BLaER1 treated with 17β-estradiol and CSF1 and Interleukin-3, amounts not matched to agents 10 nM and 100 nM (cell line): ENCODE data around the gene RAD23B.

Source experiments
- H3K27ac ChIP-seq, 11 experiments: shearing (Covaris generic); formaldehyde crosslinking; 2 replicates each; pipeline ENCODE4 v1.8.1; 2022
- H3K27me3 ChIP-seq, 11 experiments: shearing (Covaris generic); formaldehyde crosslinking; 2 replicates each; pipeline ENCODE4 v1.8.1; 2022
- H3K36me3 ChIP-seq, 11 experiments: shearing (Covaris generic); formaldehyde crosslinking; 2 replicates each; pipeline ENCODE4 v1.8.1; 2022
- H3K4me1 ChIP-seq, 10 experiments: shearing (Covaris generic); formaldehyde crosslinking; 2 replicates each; pipeline ENCODE4 v1.8.1; 2022
- H3K4me2 ChIP-seq, 11 experiments: shearing (Covaris generic); formaldehyde crosslinking; 2 replicates each; pipeline ENCODE4 v1.8.1; 2022
- H3K4me3 ChIP-seq, 10 experiments: shearing (Covaris generic); formaldehyde crosslinking; 2 replicates each; pipeline ENCODE4 v1.8.1; 2022
- H3K9ac ChIP-seq, 11 experiments: shearing (Covaris generic); formaldehyde crosslinking; 2 replicates each; pipeline ENCODE4 v1.8.1; 2022
- H3K9me3 ChIP-seq, 11 experiments: shearing (Covaris generic); formaldehyde crosslinking; replicated peaks in 1 of 11; 2 replicates each; pipeline ENCODE4 v1.8.1; 2022
- H4K20me1 ChIP-seq, 11 experiments: shearing (Covaris generic); formaldehyde crosslinking; 2 replicates each; pipeline ENCODE4 v1.8.1; 2022
- Cebpa-rat ChIP-seq, 11 experiments: shearing (Covaris generic); IDR thresholded peaks; 2 replicates each; pipeline ENCODE4 v1.8.1; 2022

The RAD23B gene

DNA sequence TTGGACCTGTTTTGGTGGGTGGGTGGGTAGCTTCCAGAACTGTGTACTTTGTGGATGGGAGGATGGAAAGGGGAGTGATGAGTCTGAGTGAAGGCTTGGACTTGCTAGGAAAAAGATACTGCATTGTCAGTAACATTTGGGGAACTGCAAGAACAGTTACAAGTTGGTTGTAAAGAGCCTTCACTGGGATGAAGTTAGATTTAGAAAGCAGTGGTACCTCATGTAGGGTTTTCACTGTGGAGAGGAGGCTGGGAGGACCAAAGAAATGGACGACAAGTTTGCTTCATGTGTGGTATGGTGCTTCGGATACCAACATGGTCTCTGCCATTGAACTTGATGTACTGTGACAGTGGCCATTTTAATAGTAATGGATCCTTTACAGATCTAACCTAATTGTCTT lies 50.3 kb downstream of the RAD23B start:
- peaks cover 9 to 80% (median 47%) of the 10 kb centered on the region in 11 experiments; a peak in 21 of 22 replicates for H4K20me1 ChIP-seq
- no peaks in the 10 kb centered on the region for H3K27me3 ChIP-seq
- H3K4me3 ChIP-seq: no peak overlapping the region
- peaks cover 54 to 86% (median 81%) of the 10 kb centered on the region in 11 experiments for H3K36me3 ChIP-seq
- no peaks in the 10 kb centered on the region for H3K9me3 ChIP-seq
- no peak overlapping the region for H3K4me2 ChIP-seq
- H3K27ac ChIP-seq: no peak overlapping the region
- peaks cover 0 to 51% (median 0%) of the 10 kb centered on the region in 10 experiments; a peak in 5 of 20 replicates for H3K4me1 ChIP-seq
- TF ChIP-seq Cebpa-rat (IDR thresholded peaks at IDR 0.05): no peak
- no peak overlapping the region for H3K9ac ChIP-seq

DNA sequence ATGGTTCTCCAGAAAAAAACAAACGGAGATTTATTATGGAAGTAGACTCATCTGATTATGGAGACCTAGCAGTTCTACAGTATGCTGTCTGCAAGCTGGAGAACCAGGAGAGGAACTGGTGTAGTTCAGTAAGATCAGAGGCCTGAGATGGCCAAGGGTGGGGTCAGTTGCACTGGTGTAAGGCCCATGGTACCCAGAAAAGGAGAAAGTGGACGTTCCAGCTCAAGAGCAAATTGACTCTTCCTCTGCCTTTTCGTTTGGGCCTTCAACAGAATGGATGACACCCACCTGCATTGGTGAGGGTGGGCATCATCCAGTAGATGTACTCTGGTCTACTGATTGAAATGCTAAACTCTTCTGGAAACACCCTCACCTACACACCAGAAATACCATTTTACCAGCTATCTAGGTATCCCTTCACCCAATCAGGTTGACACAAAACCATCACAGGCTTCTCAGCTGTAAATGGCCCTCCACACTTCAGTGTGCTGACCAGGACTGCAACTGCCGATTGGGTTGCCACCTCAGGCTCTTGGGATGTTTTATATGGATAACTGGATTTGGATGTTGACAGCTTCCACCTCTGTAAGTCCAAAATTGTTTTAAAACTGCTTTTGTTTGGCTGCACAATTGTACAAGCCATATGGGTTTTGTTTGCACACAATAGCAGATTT lies 51.2 kb downstream of the RAD23B start:
- H3K4me3 ChIP-seq: no peak overlapping the region
- no peak for TF ChIP-seq Cebpa-rat (IDR thresholded peaks at IDR 0.05)
- H3K36me3 ChIP-seq: peaks cover 46 to 86% (median 77%) of the 10 kb centered on the region in 11 experiments
- peaks cover 7 to 76% (median 50%) of the 10 kb centered on the region in 11 experiments; a peak in 20 of 22 replicates for H4K20me1 ChIP-seq
- no peaks in the 10 kb centered on the region for H3K27me3 ChIP-seq
- H3K4me2 ChIP-seq: no peak overlapping the region
- no peak overlapping the region for H3K9ac ChIP-seq
- H3K9me3 ChIP-seq: no peaks in the 10 kb centered on the region
- no peak overlapping the region for H3K27ac ChIP-seq
- peaks cover 0 to 47% (median 0%) of the 10 kb centered on the region in 10 experiments; a peak in 5 of 20 replicates for H3K4me1 ChIP-seq

DNA sequence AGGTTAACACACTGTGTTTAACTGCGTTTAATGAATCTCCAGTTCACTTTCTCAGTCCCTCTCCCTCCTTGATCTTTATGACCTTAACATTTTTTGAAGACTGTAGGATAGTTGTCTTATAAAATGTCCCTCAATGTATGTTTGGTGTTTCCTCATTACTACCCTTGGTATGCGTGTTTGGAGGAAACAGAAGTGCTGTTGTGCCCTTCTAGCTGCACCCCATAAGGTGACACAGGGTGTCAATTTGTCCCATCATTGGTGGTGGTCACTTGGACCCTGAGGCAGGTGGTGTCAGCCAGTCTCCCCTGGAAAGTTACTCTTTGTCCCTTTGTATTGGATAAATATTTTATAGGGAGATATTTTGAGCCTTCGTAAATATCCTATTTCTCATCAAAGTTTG lies 52.3 kb downstream of the RAD23B start:
- Histone ChIP-seq H3K4me1 (peaks cover 0 to 36% (median 0%) of the 10 kb centered on the region in 10 experiments; a peak in 5 of 20 replicates), H3K4me3 (no peak overlapping the region), H3K9me3 (no peaks in the 10 kb centered on the region), H4K20me1 (peaks cover 7 to 69% (median 46%) of the 10 kb centered on the region in 11 experiments; a peak in 19 of 22 replicates), H3K36me3 (peaks cover 39 to 76% (median 66%) of the 10 kb centered on the region in 11 experiments), H3K27me3 (no peaks in the 10 kb centered on the region), H3K27ac (no peak overlapping the region), H3K4me2 (no peak overlapping the region), H3K9ac (no peak overlapping the region)
- no peak for TF ChIP-seq Cebpa-rat (IDR thresholded peaks at IDR 0.05)

DNA sequence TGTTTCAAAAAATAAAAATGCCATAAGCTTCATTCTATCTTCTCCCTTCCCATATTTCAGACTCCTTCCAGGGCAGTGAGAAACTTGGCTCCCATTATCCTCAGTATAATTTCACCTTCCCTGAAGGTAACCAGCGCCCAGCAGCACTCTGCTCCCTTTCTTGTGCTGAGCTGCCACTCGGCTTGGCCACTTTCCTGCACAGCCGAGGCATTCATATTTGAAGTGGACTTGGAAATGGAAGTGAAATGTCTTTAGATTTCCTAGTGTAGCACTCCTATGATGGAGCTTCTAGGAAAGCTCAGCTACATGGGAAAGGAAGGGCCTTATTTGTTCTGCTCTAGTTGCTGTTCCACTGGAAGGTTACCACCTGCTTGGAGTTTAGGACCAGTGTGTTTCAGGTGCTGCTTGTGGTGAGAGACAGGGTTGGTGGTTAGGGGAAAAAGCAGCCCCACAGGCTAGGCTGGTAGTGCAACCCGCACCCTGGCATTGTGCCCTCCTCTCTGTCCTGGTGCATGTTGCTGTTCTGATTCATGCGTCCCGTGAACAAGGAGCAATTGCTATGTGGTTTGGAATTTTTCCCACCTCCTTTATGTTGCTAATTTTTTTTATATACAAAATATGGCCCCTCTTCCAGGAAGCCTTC lies 53.8 kb downstream of the RAD23B start:
- Histone ChIP-seq H3K4me2 (no peak overlapping the region), H3K4me1 (peaks cover 0 to 24% (median 0%) of the 10 kb centered on the region in 10 experiments; a peak in 4 of 20 replicates), H3K4me3 (no peak overlapping the region), H3K27me3 (no peaks in the 10 kb centered on the region), H3K9ac (no peak overlapping the region), H3K27ac (no peak overlapping the region), H3K9me3 (no peaks in the 10 kb centered on the region), H3K36me3 (peaks cover 28 to 61% (median 51%) of the 10 kb centered on the region in 11 experiments), H4K20me1 (peaks cover 0 to 65% (median 42%) of the 10 kb centered on the region in 11 experiments; a peak in 17 of 22 replicates)
- TF ChIP-seq Cebpa-rat (IDR thresholded peaks at IDR 0.05): no peak

- peak overlapping the region in 2 of 11 experiments; percentile 21 to 30; a peak in 3 of 22 replicates for H3K4me2 ChIP-seq
- 0 out of 22 replicates have a peak overlapping the region, but pooled peaks of 1 of the 11 experiments have one; percentile 26 for H3K9ac ChIP-seq
- H3K9me3 ChIP-seq: no peaks in the 10 kb centered on the region
- H3K4me3 ChIP-seq: no peak overlapping the region
- peaks cover 0 to 24% (median 0%) of the 10 kb centered on the region in 10 experiments; a peak in 4 of 20 replicates for H3K4me1 ChIP-seq
- H3K36me3 ChIP-seq: peaks cover 17 to 53% (median 40%) of the 10 kb centered on the region in 11 experiments
- H3K27ac ChIP-seq: peak overlapping the region in 2 of 11 experiments; percentile 14 to 17; a peak in 1 of 22 replicates
- TF ChIP-seq Cebpa-rat (IDR thresholded peaks at IDR 0.05): no peak
- no peaks in the 10 kb centered on the region for H3K27me3 ChIP-seq
- H4K20me1 ChIP-seq: peaks cover 0 to 65% (median 37%) of the 10 kb centered on the region in 11 experiments; a peak in 16 of 22 replicates
Measured at GRCh38 chr9:107337676-107338590, 54.9 kb downstream of the RAD23B start.

DNA sequence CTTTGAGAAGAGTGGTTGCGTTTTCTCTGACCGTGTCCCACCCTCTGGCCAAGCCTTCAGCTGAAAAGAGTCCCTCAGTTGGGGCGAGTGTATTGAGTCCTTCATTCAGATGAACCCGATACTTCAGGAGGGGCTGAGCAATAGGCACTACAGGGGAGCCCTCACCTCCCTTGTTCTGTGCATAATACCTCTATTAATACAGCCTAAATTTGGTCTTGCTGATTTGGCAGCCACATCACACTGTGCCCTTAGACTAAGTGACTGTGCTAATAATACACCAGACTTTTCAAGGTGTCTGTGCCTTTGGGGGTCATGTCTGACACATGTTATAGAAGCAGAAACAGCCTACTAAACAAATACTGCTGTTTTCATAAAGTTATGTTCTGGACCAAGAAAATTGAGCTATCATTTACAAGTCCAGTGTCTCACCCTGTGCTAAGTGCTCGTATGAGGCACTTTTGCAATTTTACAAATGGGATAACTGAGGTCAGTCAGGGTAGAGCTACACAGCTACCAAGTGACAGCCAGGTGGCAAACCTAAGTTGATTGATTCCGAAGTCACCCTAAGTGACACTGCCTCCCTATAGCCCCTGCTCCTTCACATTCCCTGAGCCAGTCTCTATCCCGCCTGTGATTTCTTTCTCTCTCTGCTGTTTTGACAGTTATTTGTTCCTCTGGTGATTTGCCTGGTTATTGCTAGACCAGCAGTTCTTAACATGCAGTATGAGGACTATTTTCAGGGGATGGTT lies 56.0 kb downstream of the RAD23B start:
- no peak overlapping the region for H3K27ac ChIP-seq
- no peak overlapping the region for H3K9ac ChIP-seq
- peaks cover 0 to 24% (median 0%) of the 10 kb centered on the region in 10 experiments; a peak in 4 of 20 replicates for H3K4me1 ChIP-seq
- H4K20me1 ChIP-seq: peaks cover 0 to 61% (median 33%) of the 10 kb centered on the region in 11 experiments; a peak in 16 of 22 replicates
- H3K4me3 ChIP-seq: no peak overlapping the region
- peaks cover 5 to 42% (median 28%) of the 10 kb centered on the region in 11 experiments; a peak in 21 of 22 replicates for H3K36me3 ChIP-seq
- no peaks in the 10 kb centered on the region for H3K27me3 ChIP-seq
- peak overlapping the region in 1 of 11 experiments; percentile 30; a peak in 2 of 22 replicates for H3K4me2 ChIP-seq
- no peaks in the 10 kb centered on the region for H3K9me3 ChIP-seq
- no peak for TF ChIP-seq Cebpa-rat (IDR thresholded peaks at IDR 0.05)

- no peaks in the 10 kb centered on the region for H3K27me3 ChIP-seq
- H3K4me3 ChIP-seq: no peak overlapping the region
- H3K36me3 ChIP-seq: peaks cover 0 to 28% (median 16%) of the 10 kb centered on the region in 11 experiments; a peak in 13 of 22 replicates
- no peak overlapping the region for H3K27ac ChIP-seq
- no peak overlapping the region for H3K4me2 ChIP-seq
- no peak for TF ChIP-seq Cebpa-rat (IDR thresholded peaks at IDR 0.05)
- H4K20me1 ChIP-seq: peaks cover 0 to 46% (median 23%) of the 10 kb centered on the region in 11 experiments; a peak in 14 of 22 replicates
- no peak overlapping the region for H3K9ac ChIP-seq
- peaks cover 12 to 32% (median 13%) of the 10 kb centered on the region in 10 experiments for H3K4me1 ChIP-seq
- no peaks in the 10 kb centered on the region for H3K9me3 ChIP-seq
Measured at GRCh38 chr9:107340920-107341632, 58.0 kb downstream of the RAD23B start.
